GM21360 (cell line): ENCODE measurements around the gene ACTL8.

ENCODE experiments used
- ATAC-seq: cut with Tn5 transposase; IDR thresholded peaks from one replicate; pipeline ENCODE4 v1.9.1; 2021; ENCODE audit warnings: mild to moderate bottlenecking, moderate library complexity; ENCODE audit not compliant: unreplicated experiment

Gene ACTL8, protein sequence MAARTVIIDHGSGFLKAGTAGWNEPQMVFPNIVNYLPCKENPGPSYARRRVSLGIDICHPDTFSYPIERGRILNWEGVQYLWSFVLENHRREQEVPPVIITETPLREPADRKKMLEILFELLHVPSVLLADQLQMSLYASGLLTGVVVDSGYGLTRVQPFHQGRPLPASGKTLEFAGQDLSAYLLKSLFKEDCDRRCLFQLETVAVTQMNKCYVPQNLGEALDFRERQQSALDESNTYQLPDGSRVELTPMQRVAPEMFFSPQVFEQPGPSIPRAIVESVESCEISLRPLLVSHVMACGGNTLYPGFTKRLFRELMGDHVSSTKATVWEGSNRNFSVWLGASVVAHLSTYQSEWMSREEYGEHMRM

DNA sequence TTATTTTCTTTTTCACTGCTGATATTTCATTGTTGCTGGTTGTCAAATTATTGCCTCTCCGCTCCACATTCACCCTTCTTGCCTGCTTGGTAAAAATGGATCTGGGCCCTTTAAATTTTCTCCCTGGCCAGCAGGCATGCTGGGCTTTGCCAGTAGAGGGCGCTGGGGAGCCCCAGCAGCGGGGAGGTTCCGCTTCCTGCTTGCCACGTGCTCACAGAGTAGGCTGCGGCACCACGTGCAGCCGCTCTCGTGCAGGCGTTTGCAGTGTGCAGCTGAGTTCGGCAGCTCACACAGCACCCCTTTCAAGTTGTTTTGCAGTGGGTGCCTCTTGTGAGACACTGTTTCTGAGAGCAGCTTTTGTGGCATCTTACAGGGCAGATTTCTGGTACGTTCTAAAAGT is at the start of gene ACTL8:
ACTL8 (plus strand) TSS at position 214 of the 400 bp plus-strand sequence. CDS start 67,676 bp downstream, outside the sequence.
- no peak for ATAC-seq

DNA sequence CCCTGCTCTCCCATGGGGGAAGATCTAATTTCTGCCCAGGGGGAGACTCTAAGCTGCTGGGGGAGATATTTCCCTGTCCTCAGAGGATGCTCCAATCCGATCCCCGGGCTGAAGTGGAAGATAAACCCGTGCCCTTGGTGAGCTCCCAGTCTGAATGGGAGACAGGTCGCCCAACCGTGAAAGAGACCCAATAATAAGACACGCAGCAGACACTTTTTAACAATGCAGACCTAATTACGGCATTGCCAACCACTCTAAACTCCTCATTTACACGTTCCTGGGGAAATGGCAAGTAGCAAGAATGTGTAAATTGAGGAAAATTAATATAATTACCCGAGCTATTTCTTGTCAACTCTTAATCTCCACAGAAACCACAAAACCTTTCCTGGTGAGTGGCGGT is 48.7 kb upstream of the ACTL8 start:
- no peak for ATAC-seq

DNA sequence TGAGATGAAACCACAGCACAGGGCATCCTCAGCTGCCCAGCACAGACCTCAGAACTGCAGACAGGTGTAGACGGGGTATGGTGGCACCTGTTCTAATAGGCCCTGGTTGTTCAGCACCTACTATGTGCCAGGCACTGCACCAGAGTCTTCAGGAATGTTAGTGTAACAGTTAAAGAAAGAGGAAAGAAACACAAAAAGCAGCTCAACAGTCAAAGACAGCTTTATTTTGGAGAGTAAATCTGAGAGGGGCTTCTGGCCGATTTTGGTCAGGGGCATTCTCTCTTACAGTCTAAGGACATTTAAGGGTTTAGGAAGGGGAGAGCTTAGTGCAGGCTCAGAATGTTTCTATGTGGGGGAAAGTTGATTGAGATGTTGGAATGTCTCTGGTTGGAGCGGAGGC is 45.2 kb upstream of the ACTL8 start:
- ATAC-seq: no peak

DNA sequence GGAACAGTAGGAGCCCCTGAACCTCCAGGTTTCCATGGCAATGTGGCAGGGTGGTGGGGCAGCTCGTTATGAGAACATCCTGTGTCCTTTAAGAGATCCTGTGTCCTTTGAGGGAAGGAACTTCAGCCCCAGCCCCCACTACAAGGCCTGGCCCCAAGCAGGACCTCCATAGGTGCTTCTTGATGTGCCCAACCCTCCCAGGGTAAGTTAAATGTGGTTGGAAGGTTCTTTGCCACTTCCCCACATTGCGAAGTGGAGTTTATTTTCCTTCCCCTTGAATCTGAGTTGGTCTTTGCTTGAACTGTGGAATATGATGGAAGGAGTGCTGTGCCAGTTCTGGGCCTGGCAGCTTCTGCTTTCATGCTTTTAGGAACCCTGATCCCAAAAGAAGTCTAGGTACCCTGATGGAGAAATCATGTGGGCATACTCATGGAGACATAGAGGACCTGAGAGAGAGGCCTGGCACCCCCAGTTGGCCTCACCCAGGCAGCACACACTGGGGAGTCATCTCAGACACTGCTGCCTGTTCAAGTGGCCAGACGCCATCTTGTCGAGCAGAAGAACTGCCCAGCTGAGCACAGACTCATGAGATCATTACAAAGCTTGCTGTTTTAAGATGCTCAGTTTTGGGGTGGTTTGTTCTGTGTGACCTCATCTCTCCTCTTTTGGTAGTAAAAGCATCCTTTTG is 44.1 kb upstream of the ACTL8 start:
- ATAC-seq: no peak

DNA sequence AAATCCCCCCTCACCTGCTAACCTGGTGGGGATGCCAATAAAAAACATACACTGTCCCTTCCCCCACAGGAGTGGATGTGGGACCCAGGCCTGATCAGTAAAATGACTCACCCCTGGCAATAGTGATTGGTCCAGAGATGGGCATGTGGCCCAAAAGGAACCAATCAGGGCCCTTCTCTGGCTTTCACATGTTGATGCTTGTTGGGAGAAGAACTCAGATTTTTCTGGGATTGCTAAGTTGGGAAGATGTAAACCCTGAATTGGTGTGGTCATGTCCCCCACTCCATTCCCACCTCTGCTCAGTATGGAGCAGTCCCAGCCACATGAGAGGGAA is 43.6 kb upstream of the ACTL8 start:
- ATAC-seq: no peak

DNA sequence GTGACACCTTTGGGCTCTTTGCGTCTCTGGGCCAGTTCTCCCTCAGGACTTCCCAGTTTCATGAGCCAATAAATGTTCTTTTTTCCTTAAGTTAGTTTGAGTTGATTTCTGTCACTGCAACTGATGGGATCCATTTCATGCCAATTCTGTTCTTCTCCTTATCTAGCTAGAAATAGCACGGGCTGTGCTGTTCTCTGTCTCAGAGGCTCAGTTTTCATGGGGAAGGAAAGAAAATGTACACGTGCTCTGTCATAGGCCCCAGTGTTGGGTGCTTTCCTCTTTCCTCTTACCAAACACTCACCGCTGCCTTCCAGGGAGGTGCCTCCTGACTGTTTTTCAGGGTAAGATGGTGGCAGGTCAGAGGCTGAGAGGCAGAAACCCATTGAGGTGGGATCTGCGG is 43.2 kb upstream of the ACTL8 start:
- no peak for ATAC-seq

DNA sequence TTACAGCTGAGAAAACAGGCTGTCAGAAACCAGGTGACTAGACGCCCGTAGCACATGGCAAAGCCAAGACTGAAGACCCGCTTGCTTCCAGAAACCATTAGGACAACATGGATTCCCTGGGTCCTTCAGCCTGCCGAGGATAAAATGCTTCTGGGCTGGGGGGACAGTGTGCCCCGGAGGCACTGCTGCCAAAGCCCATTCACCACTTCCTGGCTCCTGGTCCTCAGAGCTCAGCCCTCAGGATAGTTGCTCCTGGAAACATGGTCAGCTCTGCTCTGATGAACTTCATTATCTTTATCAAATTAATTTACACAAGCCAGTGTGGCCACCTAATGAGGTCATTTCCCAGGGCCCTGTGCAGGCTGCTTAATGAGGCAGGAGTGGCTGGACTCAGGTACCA is 41.1 kb upstream of the ACTL8 start:
- ATAC-seq: no peak

DNA sequence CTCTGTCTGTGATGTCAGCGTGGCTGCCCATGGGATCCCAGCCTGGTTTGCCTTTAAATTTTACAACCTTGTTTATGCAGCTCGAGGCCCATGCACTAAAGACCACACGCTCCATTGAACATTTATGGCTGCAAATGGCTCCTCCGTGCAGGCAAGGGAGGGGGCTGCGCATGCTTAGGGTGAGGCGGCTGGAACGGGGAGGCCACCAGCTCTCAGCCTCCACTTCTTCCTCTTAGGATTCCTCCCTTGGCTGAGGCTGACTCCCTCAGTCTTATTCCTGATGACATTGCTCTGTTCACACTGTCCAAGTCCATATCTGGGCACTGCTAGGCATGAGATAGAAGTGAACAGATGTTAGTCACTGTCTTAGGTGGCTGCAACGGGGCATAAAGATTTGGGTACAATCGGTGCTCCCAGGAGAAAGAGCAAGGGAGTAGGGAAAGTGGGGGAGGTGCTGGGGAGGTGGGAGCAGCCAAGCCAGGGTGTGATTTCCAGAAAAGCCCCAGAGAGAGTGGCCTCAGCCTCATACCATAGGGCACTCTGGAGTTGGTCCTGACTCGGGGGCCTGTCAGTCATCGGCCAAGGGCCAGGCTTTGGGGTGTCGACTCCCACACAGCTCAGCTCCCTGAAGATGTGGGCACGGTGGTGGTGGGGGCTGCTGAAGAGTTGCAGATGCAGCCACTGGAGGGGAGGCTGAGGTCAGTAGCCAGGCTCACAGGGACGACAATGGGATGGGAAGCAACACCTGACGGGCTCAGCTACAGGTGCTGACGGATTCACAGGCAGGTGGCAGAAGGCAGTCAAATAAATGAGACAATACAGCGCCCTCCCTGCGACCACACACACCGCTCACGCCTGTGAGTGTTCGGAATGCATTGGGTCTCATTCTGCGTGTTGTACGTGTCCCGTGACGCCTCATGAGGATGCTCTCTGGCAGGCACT is 37.3 kb upstream of the ACTL8 start:
- ATAC-seq: no peak

DNA sequence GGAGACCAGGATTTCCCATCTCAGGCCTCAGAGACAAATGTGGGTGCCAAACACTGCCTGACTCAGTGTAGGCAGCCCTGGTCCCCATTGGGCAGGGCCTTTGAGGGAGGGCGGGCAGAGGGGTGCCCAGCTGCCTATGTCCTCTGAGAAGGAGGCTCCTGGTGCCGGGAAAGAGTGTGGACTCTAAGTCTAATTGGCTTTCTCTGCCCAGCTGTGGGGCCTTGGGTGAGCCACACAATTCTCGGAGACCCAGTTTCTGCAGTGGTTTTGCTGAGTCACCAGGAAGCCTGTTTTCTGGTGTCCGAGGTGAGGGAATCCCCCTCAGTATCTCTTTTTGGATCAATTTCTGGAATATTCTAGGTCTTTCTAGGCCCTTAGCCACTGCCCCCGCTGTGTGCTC is 35.3 kb upstream of the ACTL8 start:
- no peak for ATAC-seq

DNA sequence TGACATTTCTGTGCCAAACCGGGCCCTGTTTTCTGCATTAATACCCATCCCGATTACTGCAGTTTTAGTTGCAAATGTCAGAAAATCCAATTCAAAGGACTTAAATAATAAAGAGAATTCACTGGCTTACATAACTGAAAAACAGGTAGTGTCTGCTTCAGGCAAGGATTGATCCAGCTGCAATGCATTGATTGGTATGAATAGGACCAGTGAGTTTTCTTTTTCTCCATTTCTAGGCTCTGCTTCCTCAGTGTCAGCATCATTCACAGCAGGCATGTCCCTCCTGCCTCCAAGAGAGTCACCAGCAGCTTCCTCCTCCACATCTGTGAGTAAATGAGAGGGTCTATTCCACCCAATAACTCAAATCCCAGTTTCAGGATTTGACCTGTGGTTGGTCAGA is 33.7 kb upstream of the ACTL8 start:
- no peak for ATAC-seq

DNA sequence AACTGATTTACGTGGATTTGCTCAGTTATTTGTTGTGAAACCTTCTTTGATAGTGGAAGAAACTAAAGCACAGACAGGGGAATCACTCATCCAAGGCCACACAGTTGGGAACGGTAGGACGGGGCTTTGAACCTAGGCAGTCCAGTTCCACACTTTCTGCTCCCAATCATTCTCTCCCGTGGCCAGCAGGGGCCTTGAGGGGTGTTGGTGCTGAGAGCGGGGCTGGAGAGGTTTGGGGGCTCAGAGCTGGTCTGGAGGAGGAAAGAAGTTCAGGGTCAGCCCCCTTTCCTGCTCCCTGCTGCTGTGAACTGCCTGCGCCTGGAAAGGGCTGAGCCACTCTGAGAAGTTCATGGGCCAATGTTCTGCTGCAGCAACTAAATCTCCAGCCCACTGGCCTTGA is 31.4 kb upstream of the ACTL8 start:
- ATAC-seq: no peak

DNA sequence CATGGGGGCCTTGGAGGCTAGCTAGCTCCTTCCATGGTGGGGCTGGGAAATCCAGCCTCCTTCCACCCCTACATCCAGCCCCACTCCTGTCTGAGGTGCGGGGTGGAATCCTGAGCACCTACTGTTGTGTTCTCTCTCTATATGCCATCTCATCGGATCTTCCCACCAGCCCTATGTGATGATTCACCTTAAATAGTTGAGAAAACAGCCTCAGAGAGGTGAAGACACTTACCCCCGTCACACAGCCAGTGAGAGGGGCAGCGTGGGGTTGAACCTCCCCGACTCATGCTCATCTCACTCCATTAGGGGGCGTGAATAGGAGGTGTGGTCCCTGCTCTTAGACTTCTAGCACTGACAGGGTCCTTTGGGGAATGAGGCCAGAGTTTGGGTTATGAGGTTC is 31.0 kb upstream of the ACTL8 start:
- no peak for ATAC-seq

DNA sequence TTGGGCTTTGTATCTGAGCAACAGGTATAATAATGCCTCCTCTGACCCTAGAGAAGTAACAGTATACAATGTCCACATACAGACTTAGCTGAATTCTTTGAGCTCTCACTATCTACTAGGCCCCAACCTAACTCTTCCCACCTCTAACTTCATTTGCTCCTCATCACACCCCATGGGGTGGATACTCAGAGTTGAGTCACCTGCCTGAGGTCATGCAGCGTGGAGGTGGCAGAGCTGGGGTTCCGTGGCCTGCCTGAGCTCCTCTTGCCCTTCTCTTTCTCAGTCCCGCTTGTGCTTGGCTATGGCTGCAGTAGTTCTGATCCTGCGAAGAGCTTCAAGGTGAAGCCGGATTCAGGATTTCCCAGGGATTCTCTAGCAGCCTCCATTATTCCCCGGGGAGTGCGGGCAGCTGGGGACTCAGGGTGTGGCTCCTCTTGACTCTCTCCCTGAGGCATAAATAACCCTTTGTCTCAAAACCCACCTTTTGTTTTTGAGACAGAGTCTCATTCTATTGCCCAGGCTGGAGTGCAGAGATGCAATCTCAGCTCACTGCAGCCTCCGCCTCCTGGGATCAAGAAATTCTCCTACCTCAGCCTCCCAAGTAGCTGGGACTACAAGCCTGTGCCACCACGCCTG is 29.9 kb upstream of the ACTL8 start:
- no peak for ATAC-seq

DNA sequence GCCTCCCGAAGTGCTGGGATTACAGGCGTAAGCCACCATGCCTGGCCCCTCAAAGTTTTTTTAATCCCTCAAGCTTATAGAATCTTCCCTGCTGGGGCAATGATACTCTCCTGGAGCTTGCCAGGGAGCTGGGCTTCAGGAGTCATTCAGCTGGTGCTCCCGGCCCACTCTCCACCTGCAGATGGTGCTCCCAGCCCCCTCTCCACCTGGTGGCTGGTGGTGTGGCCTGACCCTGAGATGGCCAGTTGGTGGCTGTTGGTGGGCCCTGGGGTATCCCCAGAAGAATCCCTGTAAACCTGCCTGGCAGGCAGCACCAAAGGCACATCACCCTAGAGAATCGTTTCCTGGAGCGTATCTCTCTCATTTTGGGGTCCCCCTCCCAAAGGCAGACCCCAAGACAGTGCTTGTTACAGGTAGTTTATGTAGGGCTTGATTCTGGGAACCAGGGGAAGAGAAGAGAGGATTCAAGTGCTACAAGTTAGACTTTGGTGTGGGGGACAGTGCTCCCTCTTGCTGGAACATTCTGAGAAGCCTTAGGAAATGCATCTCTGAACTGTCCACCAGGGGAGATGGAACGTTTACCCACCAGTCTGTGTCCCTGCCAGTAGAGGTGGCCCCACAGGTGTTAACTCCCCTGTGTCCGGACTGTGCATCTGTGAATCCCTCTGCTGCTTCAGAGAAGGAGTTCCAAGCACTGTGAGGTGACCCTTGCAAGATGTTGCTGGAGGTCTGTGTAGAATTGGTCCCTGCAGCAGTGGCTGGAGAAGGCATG is 29.1 kb upstream of the ACTL8 start:
- ATAC-seq: no peak

DNA sequence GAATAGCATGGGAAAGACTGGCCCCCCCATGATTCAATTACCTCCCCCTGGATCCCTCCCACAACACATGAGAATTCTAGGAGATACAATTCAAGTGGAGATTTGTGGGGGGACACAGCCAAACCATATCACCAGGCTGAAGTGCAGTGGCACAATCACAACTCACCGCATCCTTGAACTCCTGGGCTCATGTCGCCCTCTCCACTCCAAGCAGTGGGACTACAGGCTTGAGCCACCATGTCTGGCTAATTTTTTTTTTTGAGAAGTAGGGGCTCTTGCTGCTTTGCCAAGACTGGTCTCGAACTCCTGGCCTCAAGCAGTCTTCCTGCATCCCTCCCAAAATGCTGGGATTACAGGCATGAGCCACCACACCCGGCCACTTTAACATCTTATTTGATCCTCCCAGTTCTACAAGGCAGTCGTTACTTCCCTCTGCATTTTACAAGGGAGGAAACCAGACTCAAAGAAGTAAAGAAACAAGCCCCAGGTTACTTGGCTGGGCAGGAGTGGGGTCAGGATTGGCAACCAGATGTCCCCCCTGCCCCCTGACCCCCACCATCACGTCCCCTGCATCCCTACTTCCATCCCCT is 26.9 kb upstream of the ACTL8 start:
- no peak for ATAC-seq

DNA sequence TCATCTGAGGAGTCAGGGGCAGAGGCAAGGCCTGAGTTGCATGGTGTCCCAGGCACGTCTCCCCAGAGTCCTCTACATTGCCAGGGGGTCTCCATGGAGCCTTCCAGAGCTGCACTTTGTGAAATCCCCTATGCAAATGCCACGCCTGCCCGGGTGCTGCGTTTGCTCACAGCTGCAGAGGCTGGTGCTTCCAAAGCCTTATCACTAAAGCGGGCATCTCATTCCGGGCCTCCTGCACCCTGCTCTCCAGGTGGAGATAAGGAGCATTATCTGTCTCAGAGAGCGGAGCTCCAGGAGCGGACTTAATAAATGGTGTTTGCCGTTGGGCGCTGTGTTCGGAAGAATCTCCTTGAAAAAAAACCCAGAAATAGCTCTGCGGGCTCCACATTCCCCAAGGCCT is 25.9 kb upstream of the ACTL8 start:
- no peak for ATAC-seq

DNA sequence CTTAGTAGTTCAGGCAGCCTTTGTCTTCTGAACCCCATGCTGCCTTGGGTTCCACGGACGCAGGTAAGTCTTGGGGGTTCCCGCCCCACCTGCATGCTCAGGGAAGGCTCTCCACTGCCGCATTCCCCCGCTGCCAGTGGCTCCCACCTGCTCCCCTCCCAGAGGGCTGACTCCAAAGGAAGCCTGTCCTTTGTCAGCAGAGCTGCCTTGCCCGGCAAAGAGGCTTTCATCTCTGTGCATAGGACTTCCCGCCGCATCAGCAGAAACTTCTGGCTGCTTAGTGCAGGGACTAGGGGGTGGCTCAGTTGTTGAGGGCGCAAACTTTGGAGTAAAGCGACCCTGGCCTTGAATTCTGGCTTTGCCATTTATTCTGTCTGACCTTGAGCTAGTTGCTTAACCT is 25.2 kb upstream of the ACTL8 start:
- ATAC-seq: no peak

DNA sequence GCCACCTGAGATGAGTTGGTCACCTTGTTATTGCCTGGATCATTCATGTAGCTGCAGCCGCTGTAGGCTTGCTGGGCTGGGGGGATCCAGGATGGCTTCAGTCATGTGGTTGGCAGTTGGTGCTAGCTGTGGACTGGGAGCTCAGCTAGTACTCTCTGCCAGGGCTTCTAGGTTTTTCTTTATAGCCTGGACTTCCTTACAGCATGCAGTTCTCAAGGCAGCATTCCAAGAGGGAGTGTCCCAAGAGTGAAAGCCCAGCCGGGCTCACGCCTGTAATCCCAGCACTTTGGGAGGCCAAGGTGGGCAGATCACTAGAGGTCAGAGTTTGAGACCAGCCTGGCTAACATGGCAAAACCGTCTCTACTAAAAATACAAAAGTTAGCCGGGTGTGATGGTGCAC is 23.7 kb upstream of the ACTL8 start:
- ATAC-seq: no peak

DNA sequence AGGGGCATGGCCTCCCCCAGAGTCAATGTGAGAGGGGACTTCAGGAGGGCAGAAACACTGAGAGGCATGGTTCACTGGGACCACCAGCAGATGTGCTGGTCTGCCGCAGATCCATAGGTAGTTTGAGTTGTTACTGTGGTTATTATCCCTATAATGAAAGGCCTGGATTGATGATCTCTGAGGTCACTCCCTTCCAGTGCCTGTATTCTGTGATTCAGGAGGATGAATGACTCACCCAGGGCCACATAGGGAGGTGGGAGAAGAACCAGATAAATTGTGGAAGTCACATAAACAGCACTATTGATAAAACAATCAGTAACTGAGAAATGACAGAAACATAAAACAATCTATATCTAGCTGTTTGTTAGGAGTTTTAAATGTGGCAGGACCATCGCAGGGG is 22.7 kb upstream of the ACTL8 start:
- no peak for ATAC-seq

DNA sequence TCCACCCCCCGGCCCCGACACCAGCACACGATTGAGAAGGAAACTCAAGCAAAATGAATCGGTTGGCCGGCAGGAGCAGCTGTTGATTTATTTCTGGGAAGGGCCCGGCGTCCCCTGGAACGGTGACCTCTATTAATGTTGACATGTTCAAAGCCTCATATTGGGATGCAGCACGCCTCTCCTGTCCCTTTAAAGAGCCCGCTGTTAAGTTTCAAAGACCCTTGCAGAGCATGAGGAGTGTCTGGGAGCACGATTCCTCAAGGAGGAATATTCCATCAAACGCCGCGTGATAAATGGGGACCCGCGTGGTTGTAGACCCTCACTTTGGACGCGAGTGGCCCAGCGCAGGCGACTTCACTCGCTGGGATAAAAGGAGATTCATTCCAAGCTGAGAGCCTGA is 21.5 kb upstream of the ACTL8 start:
- ATAC-seq: no peak
